ENCODE data around the gene TSPEAR. TPM values are rescaled to one million over a fixed set of nuclear protein-coding genes. Genes with fewer than 3 reads are reported as not detected.

Gene TSPEAR
- total RNA-seq, 4 donors from 2014 or later: 0.18 to 0.69 (median 0.51) TPM; not detected in 1

- Histone ChIP-seq H3K4me1 (no peaks in the 10 kb centered on the region), H3K9me3 (no peaks in the 10 kb centered on the region), H3K4me3 (no peak overlapping the region), H3K27me3 (no peaks in the 10 kb centered on the region), H3K36me3 (no peaks in the 10 kb centered on the region), H3K27ac (no peak overlapping the region)
- TF ChIP-seq CTCF (IDR thresholded peaks at IDR 0.05) (no peak), POLR2A (IDR thresholded peaks at IDR 0.05) (no peak)
- intact Hi-C loops (cut with DNase I; ENCODE audit: low total_unique reads): no loop called here
- no peak for DNase-seq
Observed at GRCh38 chr21:44539046-44539445, 172.3 kb downstream of the TSPEAR start.

- Histone ChIP-seq H3K27me3 (no peaks in the 10 kb centered on the region), H3K27ac (no peak overlapping the region), H3K36me3 (no peaks in the 10 kb centered on the region), H3K4me1 (no peaks in the 10 kb centered on the region), H3K4me3 (no peak overlapping the region), H3K9me3 (no peaks in the 10 kb centered on the region)
- intact Hi-C loops (cut with DNase I; ENCODE audit: low total_unique reads): no loop called here
- DNase-seq: peak in 1 of 2 donors; percentile 7
- no peak for TF ChIP-seq CTCF (IDR thresholded peaks at IDR 0.05)
- no peak for TF ChIP-seq POLR2A (IDR thresholded peaks at IDR 0.05)
Observed at GRCh38 chr21:44537930-44538911, 173.2 kb downstream of the TSPEAR start.

- H3K9me3 ChIP-seq: no peaks in the 10 kb centered on the region
- no peak overlapping the region for H3K4me3 ChIP-seq
- H3K36me3 ChIP-seq: no peaks in the 10 kb centered on the region
- H3K4me1 ChIP-seq: no peaks in the 10 kb centered on the region
- intact Hi-C loops (cut with DNase I; ENCODE audit: low total_unique reads): no loop called here
- DNase-seq: peak in 1 of 2 donors; percentile 7
- TF ChIP-seq POLR2A (IDR thresholded peaks at IDR 0.05): no peak
- TF ChIP-seq CTCF (IDR thresholded peaks at IDR 0.05): no peak
- H3K27me3 ChIP-seq: no peaks in the 10 kb centered on the region
- no peak overlapping the region for H3K27ac ChIP-seq
Observed at GRCh38 chr21:44535963-44536362, 175.4 kb downstream of the TSPEAR start.

GRCh38 chr21:44534688-44535087 lies 176.7 kb downstream of the TSPEAR start:
- no peaks in the 10 kb centered on the region for H3K36me3 ChIP-seq
- H3K4me1 ChIP-seq: no peaks in the 10 kb centered on the region
- H3K4me3 ChIP-seq: no peak overlapping the region
- no peak overlapping the region for H3K27ac ChIP-seq
- no peaks in the 10 kb centered on the region for H3K9me3 ChIP-seq
- no peaks in the 10 kb centered on the region for H3K27me3 ChIP-seq
- no peak for DNase-seq
- intact Hi-C loops (cut with DNase I; ENCODE audit: low total_unique reads): no loop called here
- TF ChIP-seq CTCF (IDR thresholded peaks at IDR 0.05): no peak
- no peak for TF ChIP-seq POLR2A (IDR thresholded peaks at IDR 0.05)

- intact Hi-C loops (cut with DNase I; ENCODE audit: low total_unique reads): no loop called here
- peak in 1 of 2 donors; percentile 5 for DNase-seq
- H3K36me3 ChIP-seq: no peaks in the 10 kb centered on the region
Observed at GRCh38 chr21:44533891-44534627, 177.3 kb downstream of the TSPEAR start.

More at GRCh38 chr21:44533891-44534627, 177.3 kb downstream of the TSPEAR start:
- Histone ChIP-seq H3K27me3 (no peaks in the 10 kb centered on the region), H3K4me1 (no peaks in the 10 kb centered on the region), H3K4me3 (no peak overlapping the region), H3K9me3 (no peaks in the 10 kb centered on the region), H3K27ac (no peak overlapping the region)
- TF ChIP-seq CTCF (IDR thresholded peaks at IDR 0.05) (no peak), POLR2A (IDR thresholded peaks at IDR 0.05) (no peak)
